IPS-20b (cell line): ENCODE data around the gene HDHD3.
"Not testable (repeated sequence)": the region's sequence is repeated elsewhere in the genome, so short reads cannot be mapped to it uniquely, and the experiment has no call there.

Source experiments
- H3K27ac ChIP-seq: one replicate; pipeline ENCODE4 v1.5.1; 2013; ENCODE audit warnings: low read length
- H3K27me3 ChIP-seq: 2 replicates; pipeline ENCODE4 v1.6.1; 2013; ENCODE audit warnings: mild to moderate bottlenecking, low read length, inconsistent platforms; ENCODE audit not compliant: insufficient read depth
- H3K36me3 ChIP-seq: 2 replicates; pipeline ENCODE4 v1.6.1; 2013; ENCODE audit warnings: low read depth, mild to moderate bottlenecking, inconsistent platforms, low read length, moderate library complexity; ENCODE audit not compliant: insufficient read depth
- H3K4me1 ChIP-seq: 2 replicates; pipeline ENCODE4 v1.6.1; 2013; ENCODE audit warnings: mild to moderate bottlenecking, control low read depth, inconsistent platforms, low read length, moderate library complexity; ENCODE audit not compliant: insufficient read depth
- H3K4me3 ChIP-seq: 2 replicates; pipeline ENCODE4 v1.5.1; 2013; ENCODE audit warnings: mild to moderate bottlenecking, low read length, inconsistent platforms
- H3K9ac ChIP-seq: 2 replicates; pipeline ENCODE4 v1.6.1; 2013; ENCODE audit warnings: low read depth, mild to moderate bottlenecking, inconsistent platforms, low read length, moderate library complexity
- H3K9me3 ChIP-seq: 2 replicates; pipeline ENCODE4 v1.6.1; 2013; ENCODE audit warnings: mild to moderate bottlenecking, low read depth, low read length, inconsistent platforms; ENCODE audit not compliant: insufficient read depth

HDHD3 gene

GRCh38 chr9:113370806-113371325 is 5.9 kb downstream of the HDHD3 start:
- peaks cover 19% of the 10 kb centered on the region for H3K36me3 ChIP-seq
- H3K27ac ChIP-seq, result no peak overlapping the region
- no peak overlapping the region for H3K4me3 ChIP-seq
- H3K9ac ChIP-seq, result no peak overlapping the region
- no peaks in the 10 kb centered on the region for H3K4me1 ChIP-seq
- H3K27me3 ChIP-seq, result no peaks in the 10 kb centered on the region
- no peaks in the 10 kb centered on the region for H3K9me3 ChIP-seq

GRCh38 chr9:113369855-113370140 is 7.0 kb downstream of the HDHD3 start:
- Histone ChIP-seq H3K4me1 (no peaks in the 10 kb centered on the region), H3K9ac (no peak overlapping the region), H3K36me3 (peaks cover 19% of the 10 kb centered on the region), H3K4me3 (no peak overlapping the region), H3K27ac (no peak overlapping the region), H3K27me3 (no peaks in the 10 kb centered on the region), H3K9me3 (no peaks in the 10 kb centered on the region)

GRCh38 chr9:113368982-113369854 is 7.6 kb downstream of the HDHD3 start:
- Histone ChIP-seq H3K4me3 (no peak overlapping the region), H3K27ac (no peak overlapping the region), H3K9ac (no peak overlapping the region), H3K36me3 (peaks cover 16% of the 10 kb centered on the region), H3K27me3 (no peaks in the 10 kb centered on the region), H3K9me3 (no peaks in the 10 kb centered on the region), H3K4me1 (no peaks in the 10 kb centered on the region)

- Histone ChIP-seq H3K27me3 (no peaks in the 10 kb centered on the region), H3K4me3 (no peak overlapping the region), H3K36me3 (peaks cover 8% of the 10 kb centered on the region), H3K4me1 (no peaks in the 10 kb centered on the region), H3K9ac (no peak overlapping the region), H3K9me3 (no peaks in the 10 kb centered on the region), H3K27ac (no peak overlapping the region)
Measured at GRCh38 chr9:113368348-113368981, 8.3 kb downstream of the HDHD3 start.

- H3K27me3 ChIP-seq, H3K9ac ChIP-seq, H3K9me3 ChIP-seq, H3K4me1 ChIP-seq, H3K4me3 ChIP-seq, H3K27ac ChIP-seq, H3K36me3 ChIP-seq: not testable (repeated sequence)
Measured at GRCh38 chr9:113365652-113366051, 11.1 kb downstream of the HDHD3 start.

- H3K27me3 ChIP-seq, result no peaks in the 10 kb centered on the region
Measured at GRCh38 chr9:113364951-113365350, 11.8 kb downstream of the HDHD3 start.

GRCh38 chr9:113363336-113363735 is 13.4 kb downstream of the HDHD3 start:
- Histone ChIP-seq H3K27me3 (no peaks in the 10 kb centered on the region), H3K4me1 (no peaks in the 10 kb centered on the region), H3K27ac (no peak overlapping the region), H3K9ac (no peak overlapping the region), H3K9me3 (no peaks in the 10 kb centered on the region), H3K36me3 (no peaks in the 10 kb centered on the region), H3K4me3 (no peak overlapping the region)

More at GRCh38 chr9:113364951-113365350, 11.8 kb downstream of the HDHD3 start:
- Histone ChIP-seq H3K27ac (no peak overlapping the region), H3K9me3 (no peaks in the 10 kb centered on the region), H3K4me3 (no peak overlapping the region), H3K36me3 (no peaks in the 10 kb centered on the region), H3K4me1 (no peaks in the 10 kb centered on the region), H3K9ac (no peak overlapping the region)

- H3K4me3 ChIP-seq, result no peak overlapping the region
- no peaks in the 10 kb centered on the region for H3K9me3 ChIP-seq
- H3K27me3 ChIP-seq, result no peaks in the 10 kb centered on the region
- H3K27ac ChIP-seq, result no peak overlapping the region
- H3K9ac ChIP-seq, result no peak overlapping the region
- H3K4me1 ChIP-seq, result no peaks in the 10 kb centered on the region
- H3K36me3 ChIP-seq, result no peaks in the 10 kb centered on the region
Measured at GRCh38 chr9:113361304-113362018, 15.3 kb downstream of the HDHD3 start.

- Histone ChIP-seq H3K9ac (no peak overlapping the region), H3K4me3 (no peak overlapping the region), H3K27ac (no peak overlapping the region), H3K4me1 (no peaks in the 10 kb centered on the region), H3K36me3 (no peaks in the 10 kb centered on the region), H3K9me3 (no peaks in the 10 kb centered on the region), H3K27me3 (no peaks in the 10 kb centered on the region)
Measured at GRCh38 chr9:113360242-113360842, 16.4 kb downstream of the HDHD3 start.

GRCh38 chr9:113359385-113359784 is 17.4 kb downstream of the HDHD3 start:
- no peaks in the 10 kb centered on the region for H3K9me3 ChIP-seq
- H3K27me3 ChIP-seq, result no peaks in the 10 kb centered on the region
- H3K4me1 ChIP-seq, result no peaks in the 10 kb centered on the region
- no peak overlapping the region for H3K9ac ChIP-seq
- H3K36me3 ChIP-seq, result no peaks in the 10 kb centered on the region
- no peak overlapping the region for H3K4me3 ChIP-seq
- no peak overlapping the region for H3K27ac ChIP-seq

- no peak overlapping the region for H3K27ac ChIP-seq
- H3K9ac ChIP-seq, result no peak overlapping the region
- no peaks in the 10 kb centered on the region for H3K9me3 ChIP-seq
- peaks cover 7% of the 10 kb centered on the region for H3K27me3 ChIP-seq
- no peaks in the 10 kb centered on the region for H3K4me1 ChIP-seq
- no peaks in the 10 kb centered on the region for H3K36me3 ChIP-seq
- H3K4me3 ChIP-seq, result no peak overlapping the region
Measured at GRCh38 chr9:113356686-113357292, 20.0 kb downstream of the HDHD3 start.
